Stimulated activated CD8-positive, alpha-beta memory T cell treated with anti-CD3 and anti-CD28 coated beads, Interleukin-15, amount 100 ng/mL, for 4 hours (primary cell): Measurements from ENCODE around the gene RADIL.

Experiments used
- DNase-seq, 2 donors: peaks; one replicate each; pipeline ENCODE4 v3.0.0-alpha.2; 2020; ENCODE audit warnings: low read depth in 2 of 2

The RADIL gene

DNA sequence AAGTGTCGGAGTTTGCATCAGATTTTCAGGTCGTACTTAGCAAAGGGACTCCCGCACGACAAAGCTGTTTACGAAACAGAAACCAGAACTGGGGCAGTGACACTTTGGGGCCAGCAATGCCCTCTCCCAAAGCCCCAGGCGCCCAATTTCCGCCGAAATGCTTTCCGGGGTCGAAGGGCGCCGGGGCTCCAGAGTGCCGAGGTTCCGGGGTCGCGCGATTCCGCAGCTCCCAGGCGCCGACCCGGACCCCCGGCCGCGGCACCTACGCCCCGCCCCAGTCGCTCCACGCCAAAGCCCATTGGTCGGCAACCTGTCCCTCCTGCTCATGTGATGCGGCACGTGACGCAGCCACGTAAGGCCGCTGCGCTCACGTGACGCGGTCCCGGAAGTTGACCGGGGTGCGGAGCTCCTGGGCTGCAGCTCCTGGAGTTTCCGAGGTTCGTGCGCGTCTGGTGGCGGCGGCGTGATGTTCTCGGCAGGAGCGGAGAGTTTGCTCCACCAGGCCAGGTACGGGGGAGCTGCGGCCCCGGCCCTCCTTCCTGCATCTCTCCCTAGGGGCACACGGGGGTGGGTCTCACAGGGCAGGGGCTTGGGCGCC, 108.2 kb downstream of the RADIL start, which contains the start of gene AP5Z1:
Gene AP5Z1 (plus strand): TSS at position 374 of the 598 bp plus-strand sequence. CDS start 93 bp downstream, at position 467.
- peak; percentile 91 to 92 for DNase-seq

DNA sequence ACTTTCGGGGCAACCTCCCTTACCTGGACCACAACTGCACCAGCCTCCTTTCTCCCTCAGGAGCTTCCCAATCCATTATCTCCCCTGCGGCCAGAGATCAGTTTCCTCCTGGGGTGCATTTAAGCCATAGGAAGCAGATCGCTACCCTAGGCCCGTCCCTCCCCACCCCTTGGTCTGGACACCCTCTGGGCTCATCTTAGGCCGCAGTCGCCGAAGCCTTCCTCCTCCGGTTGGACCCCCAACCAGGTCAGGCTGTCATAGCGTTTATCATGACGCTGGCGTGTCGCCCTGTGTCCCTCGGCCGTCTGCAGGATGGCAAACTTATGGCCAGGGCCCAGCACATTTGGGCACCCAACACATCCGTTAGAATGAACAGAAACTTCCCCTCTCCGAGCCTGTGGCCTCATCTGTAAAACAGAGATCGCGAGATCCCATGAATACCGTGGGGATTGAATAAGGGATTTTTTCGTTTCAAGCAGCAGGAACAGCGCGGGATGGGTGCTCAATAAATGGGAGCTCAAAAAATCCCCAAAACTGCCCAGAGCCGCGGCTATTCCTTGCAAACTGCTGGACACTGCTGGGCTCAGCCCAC, 108.8 kb downstream of the RADIL start:
- DNase-seq, result no peak

DNA sequence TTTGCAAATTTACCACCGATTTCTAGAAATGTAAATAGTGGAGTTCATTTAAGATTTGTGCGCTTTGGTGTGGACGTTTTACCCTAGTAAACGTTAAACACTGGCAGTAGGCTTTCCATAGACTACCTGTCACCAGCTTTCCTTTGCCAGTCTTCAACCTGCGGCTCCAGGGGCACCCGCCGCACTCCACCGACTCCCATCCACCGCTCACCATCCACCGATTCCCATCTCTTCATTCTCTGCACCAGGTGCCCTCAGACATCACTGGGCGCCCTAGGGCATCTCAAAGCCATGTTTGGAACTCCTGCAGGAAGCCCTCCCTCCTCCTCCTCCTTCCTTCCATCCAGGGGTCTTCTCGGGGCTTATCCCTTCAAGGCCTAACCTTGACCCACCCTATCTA, 109.5 kb downstream of the RADIL start:
- DNase-seq, result no peak

DNA sequence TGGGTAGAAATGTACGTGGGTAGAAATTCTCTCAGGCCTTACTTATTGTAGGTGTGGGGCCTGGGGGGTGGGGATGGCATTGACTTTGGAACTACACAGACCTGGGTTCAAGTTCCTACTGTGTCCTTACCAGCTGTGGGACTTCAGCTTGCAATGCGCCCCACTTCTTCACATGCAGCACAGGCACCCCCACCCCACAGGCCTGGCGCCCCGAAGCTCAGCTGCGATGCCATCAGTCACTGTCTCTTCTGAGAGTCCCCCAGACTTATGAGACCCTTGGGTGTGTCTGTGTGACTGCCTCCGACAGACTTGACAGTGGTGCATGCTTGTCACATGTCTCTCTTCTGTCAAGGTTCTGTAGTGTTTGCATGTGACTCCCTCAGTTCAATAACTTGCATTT, 111.2 kb downstream of the RADIL start:
- DNase-seq, result no peak

DNA sequence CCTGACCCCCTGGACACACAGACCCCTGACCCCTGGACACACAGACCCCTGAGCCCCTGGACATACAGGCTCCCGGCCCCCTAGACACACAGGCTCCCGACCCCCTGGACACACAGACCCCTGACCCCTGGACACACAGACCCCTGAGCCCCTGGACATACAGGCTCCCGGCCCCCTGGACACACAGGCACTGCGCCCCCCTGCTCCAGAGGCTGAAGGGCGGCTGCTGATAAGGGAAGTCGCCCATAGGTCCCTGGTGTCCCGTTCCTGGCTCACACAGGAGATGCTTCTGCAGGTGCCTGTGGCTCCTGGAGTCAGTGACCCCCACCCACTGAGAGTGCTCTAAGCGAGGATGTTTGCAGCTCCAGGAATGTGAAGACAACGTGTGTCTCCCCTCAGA, 111.8 kb downstream of the RADIL start:
- no peak for DNase-seq

DNA sequence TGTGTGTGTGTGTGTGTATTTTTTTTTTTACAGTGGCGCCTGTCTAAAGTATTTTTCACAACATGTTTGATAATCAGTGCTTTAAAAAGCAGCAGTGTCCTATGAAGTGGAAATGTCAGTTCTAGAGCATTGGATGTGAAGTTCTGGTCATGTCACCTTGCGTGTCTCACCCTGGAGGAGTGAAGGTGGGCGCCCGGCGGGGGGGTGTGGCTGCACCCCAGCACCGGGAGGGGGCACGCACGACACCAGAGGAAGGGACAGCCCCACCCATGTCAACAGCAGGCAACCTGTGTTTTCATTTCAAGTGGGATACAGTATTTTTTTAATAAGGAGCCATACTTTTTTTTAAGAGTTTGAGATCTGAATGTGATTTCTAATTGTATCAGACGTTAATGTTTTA, 112.6 kb downstream of the RADIL start:
- no peak for DNase-seq

DNA sequence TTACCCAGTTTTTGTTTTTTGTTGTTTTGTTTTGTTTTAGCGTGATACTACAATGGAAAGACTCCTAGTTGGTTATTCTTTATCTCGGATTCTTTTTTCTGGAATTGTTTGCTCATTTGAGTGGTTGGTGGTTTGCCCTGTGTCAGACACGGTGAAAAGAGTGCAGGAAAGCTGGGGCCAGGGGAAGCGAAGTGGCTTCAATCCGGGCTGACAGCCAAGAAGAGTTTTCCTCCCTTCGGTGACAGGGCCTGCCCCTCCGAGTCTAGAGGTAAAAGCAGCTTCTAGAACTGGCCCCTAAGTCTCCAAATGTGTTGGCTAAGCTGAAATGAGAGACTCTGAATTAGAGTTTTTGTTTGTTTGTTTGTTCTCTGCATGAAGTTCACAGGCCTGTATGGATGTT, 113.8 kb downstream of the RADIL start:
- DNase-seq, result no peak

DNA sequence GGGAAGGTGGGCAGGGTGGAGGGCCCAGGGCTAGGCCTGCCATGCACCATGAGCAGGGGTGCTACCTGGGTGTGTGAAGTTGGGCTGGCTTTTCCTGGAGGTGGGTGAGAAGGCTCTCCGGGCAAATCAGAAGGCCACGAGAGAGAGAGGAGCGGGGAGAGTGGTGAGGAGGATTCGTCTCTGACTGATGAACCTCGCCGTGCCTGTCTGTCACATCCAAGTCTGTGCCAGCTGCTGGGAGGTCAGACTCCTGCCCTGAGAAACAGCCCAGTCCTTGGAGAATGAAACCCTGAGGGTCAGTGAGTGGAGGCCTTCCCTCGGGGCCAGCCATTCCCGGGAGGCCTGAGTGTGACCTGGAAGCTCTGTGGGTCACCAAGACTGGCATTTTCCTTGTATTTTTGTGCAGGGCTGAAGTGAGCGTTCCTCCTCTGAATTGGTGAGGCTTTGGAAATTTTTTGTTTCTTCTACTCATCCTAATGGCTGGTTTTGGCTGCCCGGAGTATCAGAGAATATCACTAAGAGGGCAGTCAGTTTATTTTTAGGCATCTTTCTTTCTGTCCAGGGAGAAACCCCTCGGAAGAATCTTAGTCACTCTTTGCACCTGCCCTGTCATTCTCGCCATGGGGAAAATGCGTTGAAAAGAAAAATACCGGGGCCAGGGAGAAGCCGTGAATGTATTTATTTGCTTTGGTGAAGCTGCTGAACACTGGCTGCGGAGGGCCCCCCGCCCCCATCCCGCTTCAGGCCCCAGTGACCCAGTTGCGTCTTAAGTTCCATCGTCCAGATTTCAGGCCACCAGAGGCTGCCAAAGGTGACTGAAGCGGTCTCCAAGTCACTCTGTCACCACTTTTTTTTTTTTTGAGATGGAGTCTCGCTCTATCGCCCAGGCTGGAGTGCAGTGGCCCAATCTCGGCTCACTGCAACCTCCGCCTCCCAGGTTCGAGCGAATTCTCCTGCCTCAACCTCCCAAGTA, 114.6 kb downstream of the RADIL start:
- no peak for DNase-seq

DNA sequence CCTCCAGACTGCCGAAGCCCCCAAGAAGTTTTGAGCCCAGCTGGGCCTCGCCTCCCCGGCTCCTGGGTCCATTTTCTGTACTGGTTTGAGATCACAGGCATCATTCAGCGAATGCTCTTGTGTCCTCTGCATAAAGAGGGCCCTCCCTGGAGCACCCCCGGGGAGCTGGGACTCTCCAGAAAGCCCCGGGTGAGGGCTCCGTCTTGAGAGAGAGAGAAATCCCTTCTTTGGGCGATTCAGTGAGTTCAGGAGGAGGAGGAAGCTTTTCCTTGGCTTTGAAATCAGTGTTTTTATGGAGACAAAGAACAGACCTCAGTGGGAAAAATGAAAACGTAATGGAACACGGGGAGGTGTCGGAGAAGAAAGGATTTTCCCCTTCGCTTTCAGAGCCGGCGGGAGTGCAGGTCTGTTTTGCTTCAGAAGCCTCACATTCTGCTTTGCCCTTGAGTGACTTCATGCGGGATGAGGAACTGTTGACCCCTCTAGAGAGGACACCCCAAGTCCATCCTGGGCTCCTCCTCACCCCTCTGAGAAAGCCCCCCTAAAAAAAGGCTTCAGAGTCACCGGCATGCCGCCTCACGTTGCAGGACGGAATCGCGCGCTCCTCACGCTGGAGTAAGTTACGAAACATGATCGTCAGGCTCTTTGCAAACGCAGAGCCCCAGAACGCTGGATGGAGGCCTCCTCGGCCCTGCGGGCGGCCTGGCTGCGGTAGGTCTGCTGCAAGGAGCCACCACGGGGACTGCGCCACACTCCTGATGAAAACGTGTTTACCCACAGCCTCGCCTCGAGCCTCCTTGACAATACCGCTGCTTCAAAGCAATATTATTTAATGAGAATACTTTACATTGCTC, 116.6 kb downstream of the RADIL start:
- no peak for DNase-seq

DNA sequence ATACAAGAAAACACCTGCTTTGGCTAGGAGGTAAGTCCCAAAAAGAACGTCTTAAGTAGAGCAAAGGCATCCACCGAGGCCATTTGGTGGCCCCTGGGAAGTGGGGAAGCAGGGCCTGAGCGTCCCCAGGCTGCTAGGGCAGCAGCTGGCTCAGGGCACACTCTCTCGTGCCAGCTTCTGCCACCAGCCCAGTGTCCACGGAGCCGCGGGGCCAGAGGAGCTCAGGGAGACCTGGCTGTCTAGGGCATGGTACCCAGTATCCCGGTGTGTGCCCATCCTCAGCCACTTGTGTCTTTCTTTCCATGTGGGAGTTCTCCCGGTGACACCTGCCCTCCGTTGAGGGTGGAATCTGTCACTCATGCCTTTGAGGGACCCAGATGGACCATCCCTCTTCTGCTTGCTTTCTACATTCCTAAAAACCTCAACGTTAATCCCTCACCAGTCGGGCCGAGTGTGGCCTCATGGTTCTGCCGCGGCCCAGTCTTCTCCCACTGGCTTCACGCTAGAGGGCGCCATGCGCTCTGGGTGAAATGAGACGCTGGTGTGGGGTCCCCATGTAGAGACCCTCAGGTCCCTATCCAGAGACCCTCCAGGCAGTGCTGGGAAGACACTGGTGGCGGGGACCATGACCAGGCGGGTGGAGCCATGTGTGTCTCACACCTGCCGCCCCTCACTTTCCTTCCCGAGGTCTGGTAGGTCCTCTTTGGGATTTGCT, 117.6 kb downstream of the RADIL start:
- no peak for DNase-seq

DNA sequence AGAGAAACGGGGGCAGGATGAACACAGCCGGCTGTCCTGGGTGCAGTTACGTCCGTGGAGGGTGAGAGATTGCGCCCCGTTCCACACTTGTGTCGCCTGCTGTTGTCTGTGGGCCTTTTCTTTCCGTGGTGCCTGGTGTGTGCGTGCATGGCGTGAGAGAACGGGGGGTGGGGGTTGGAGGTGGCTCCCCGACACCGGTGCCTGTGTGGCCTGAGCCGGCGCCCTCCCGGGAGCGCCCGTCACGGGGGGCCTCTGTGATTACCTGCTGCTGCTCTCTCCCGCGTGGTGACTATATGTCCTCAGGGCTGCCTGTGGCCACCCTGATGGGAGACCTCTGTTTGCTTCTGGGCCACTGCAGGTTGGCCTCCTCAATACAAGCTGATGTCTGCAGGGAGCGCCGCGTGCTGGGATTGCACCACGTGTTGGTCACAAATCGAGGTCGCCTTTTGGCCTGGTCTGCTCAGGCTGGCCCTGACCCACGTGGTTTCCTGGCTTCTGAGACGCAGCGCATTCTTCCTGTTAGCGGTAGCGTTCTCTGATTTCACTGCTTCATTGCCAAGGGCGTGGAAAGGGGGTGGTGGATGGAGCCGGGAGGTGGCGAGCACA, 119.0 kb downstream of the RADIL start:
- no peak for DNase-seq

DNA sequence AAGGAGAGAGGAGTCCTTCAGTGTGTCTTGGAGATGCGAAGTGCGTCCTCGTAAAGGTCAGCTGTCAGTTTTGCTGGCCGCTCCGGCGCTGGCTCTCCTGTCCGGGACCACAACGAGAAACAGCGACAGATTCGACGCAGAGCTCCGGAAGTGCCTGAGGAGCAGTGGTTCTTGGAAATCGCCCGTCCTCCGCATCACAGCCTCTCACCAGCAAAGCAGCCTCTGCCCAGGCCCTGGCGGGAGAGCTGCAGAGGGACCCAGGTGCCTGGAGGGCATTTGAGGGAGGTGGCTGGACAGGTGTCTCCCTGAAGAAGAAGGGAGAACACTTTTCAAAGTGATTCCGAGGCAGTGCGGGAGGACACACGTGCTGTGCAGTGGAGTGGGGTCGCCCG, 119.7 kb downstream of the RADIL start:
- no peak for DNase-seq

DNA sequence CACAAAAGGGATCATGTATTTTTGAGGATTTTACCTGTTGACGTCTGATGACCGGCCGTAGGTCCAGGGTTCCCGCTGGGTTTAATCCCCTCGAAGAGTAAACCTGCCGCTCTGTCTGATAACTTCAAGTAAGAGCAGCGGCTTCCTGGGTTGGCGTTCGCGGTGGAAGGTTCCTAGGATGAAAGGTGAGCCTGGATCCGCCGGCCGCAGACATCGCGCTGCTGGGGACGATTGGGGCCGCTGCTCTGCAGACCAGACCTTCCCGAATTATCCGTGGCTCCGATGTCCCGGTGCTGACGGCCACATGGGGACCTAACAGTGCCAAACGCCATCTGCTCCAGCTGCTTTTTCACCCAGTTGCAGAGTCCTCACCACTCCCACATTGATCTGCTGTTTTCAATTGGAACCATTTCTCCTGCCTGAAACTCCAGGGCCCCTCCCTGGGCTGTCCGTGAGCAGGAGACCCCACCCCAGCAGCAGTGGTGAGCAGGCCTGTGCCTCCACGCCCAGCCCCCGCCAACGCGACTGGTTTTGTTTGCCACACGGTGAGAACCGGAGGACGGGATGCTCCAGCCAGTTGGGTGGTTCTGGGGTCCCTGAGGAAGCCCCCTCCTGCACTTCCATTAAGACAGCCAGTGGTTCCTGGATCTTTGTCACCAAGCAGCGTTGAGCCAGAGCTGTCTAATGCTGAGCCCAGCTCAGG, 120.3 kb downstream of the RADIL start:
- no peak for DNase-seq

DNA sequence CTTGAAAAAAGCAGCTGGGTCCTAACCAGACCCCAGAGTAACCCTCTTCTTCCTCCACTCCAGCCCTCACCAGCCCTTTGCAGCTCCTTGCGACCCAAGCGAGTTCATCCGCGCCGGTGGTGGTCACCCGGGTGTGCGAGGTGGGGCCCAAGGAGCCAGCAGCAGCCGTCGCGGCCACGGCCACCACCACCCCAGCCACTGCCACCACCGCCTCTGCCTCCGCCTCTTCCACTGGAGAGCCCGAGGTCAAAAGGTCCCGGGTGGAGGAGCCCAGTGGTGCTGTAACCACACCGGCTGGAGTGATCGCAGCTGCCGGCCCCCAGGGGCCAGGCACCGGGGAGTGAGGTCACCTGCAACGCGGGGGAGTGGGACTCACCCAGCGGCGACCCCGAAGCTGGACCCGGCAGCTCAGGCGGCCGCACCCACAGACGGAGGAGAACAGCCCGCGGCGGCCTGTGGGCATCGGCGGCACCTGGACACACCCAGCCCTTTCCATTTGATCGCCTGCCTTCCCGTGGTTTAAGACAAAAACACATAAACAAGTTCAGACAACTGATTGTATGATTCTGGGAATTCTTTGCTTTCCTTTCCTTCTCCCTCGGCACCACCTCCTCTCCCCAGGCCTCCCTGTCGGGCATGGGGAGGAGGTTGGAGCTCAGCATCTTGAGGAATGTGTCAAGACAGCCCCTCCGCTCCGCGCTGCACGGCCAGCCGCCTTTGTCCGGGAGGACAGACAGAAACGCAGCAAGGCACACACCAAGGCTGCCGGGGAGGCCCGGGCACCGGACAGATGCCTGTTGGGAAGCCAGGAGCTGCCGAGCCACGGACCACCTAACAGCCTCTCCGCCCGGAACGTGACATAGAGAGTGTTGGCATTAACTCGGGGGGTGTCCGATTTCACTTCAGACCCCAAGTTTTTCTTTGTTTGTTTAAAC, 121.1 kb downstream of the RADIL start:
- no peak for DNase-seq

DNA sequence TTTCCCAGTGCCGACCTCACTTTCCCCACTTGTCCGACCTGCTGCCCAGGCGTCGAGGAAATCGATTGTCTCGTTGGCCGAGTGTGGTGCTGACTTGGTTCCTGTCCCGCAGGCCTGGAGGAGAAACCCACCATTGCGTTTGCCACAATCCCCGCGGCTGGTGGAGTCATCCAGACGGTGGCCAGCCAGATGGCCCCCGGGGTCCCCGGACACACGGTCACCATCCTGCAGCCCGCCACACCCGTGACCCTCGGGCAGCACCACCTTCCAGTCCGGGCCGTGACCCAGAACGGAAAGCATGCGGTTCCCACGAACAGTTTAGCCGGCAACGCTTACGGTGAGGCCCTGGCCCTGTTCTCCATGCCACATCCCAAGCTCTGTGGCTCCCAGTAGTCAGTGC, 122.6 kb downstream of the RADIL start:
- DNase-seq, result no peak

DNA sequence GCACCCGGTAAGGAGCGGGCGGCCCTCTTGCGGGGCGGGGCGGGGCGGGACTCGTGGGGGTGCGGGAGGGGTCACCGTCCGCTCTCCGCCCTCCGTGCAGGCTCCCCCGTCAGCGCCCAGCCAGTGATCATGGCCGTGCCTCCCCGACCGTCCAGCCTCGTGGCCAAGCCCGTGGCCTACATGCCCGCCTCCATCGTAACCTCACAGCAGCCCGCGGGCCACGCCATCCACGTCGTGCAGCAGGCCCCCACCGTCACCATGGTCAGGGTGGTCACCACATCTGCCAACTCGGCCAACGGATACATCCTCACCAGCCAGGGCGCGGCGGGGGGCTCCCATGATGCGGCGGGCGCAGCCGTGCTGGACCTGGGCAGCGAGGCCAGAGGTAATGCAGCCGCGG, 124.3 kb downstream of the RADIL start:
- no peak for DNase-seq

DNA sequence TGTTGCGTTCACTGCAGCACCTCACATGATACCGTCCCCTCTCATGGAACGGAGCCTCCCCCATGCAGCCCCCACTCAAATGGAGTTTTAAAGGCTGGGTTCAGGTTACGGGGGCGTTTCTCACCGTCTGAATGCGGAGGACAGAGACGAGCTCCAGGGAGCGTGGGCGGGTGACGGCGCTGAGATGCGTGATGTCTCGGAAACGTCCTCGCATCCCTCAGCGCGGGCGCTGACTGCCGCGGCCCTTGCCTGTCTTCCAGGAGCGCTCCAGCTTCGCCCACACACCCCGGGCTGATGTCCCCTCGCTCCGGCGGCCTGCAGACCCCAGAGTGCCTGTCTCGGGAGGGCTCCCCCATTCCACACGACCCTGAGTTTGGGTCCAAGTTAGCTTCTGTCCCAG, 124.7 kb downstream of the RADIL start:
- DNase-seq, result no peak

DNA sequence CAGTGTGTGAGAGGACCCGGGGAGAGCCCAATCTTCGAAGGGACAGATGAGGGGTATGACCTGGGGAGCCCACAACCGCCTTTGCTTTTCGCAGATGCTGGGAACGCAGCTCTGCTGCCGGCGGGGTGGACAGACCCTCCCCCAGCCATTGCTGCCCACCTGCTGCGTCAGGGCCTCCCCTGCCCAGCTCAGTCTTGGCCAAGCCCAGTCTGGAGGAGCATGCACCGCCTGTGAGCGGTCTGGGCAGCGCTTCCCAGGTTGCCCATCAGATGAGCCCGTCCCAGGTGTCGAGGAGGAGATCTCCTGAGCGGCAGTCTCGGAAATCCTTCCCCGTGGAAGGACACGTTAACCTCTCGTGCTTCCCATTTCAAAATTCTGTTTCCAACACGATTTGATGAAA, 125.4 kb downstream of the RADIL start:
- no peak for DNase-seq

DNA sequence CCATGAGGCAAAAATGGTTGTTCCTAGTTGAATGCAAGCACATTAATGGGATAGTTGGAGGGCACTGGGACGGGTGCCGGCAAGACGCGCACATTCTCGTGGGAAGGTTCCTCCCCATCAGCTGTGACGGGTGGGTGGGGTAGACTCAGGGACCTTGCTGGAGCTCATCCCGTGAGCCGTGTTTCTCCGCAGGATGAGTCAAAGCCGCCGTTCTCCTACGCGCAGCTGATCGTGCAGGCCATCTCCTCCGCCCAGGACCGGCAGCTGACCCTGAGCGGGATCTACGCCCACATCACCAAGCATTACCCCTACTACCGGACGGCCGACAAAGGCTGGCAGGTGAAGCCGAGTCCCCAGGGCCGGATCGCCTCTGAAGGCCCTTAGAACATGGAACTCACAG, 128.5 kb downstream of the RADIL start:
- no peak for DNase-seq
